GM12864 (cell line): ENCODE results near the gene NEU4.

ENCODE experiments used
- DNase-seq: peaks from one replicate; pipeline ENCODE4 v3.0.0-alpha.2; 2011; ENCODE audit warnings: low read depth
- H3K4me3 ChIP-seq: 2 replicates; pipeline ENCODE4 v1.5.1; 2011; ENCODE audit warnings: mild to moderate bottlenecking, low read depth, low read length, control low read depth
- CTCF ChIP-seq: IDR thresholded peaks from 2 replicates; pipeline ENCODE4 v1.5.1; 2011; ENCODE audit warnings: low read depth, mild to moderate bottlenecking, moderate library complexity, low read length, control low read depth, inconsistent platforms; ENCODE audit errors: missing control alignments

The NEU4 gene

GRCh38 chr2:241846406-241846805 is 37.4 kb downstream of the NEU4 start:
- TF ChIP-seq CTCF = no peak
- DNase-seq = no peak
- no peak overlapping the region for H3K4me3 ChIP-seq

- no peak for TF ChIP-seq CTCF
- no peak overlapping the region for H3K4me3 ChIP-seq
- no peak for DNase-seq
These were observed 40.0 kb downstream of the NEU4 start for GRCh38 chr2:241848761-241849615.

DNA sequence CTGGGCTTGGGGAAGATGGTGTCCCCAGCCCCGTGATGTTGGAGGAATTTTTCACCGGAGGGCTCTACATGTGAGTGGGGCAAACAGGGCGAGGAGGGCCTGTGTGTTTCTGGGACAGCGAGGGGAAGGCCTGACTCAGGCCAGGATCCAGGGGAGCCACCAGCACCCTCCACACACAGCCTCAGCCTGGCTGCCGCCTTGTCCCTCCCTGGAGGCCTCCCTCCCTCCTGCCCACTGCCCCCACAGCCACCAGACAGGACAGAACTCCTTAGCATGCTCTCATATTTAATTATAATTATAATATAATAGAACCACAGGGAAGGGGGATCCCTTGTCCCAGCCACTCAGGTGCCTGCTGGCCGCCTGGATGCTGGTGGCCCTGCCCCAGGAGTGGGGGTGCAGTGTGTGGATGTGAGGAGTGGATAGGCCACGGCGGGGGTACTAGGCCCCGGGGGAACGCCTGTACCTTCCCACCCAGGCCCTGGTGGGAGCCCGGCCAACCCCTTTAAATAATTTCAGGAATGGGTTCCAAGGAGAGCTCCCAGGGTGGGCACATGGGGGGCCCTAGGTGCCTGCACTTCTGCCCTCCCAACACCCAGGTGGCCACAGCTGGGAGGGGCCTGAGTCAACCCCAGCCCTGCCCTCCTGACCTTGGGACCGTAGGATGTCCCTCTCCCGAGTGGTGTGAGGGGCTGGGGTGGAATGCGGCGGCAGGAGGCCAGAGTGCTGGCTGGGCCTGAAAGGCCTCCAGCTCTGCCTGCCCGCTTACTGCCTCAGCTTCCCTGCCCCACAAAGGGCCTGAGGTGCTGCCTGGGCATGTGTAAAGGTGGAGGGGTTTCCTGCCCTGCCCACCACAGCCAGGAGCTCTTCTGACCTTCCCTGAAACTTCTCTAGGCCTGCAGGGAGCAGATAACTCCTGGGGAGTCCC is 40.9 kb downstream of the NEU4 start:
- TF ChIP-seq CTCF = no peak
- no peak overlapping the region for H3K4me3 ChIP-seq
- DNase-seq = no peak

- no peak overlapping the region for H3K4me3 ChIP-seq
- TF ChIP-seq CTCF = no peak
- no peak for DNase-seq
These were observed 41.7 kb downstream of the NEU4 start for GRCh38 chr2:241850544-241851324.

GRCh38 chr2:241851325-241852115 is 42.5 kb downstream of the NEU4 start:
- DNase-seq = no peak
- no peak for TF ChIP-seq CTCF
- no peak overlapping the region for H3K4me3 ChIP-seq
